Neural cell (in vitro differentiated cells): Measurements from ENCODE around the gene VARS1. TPM values are rescaled to one million over a fixed set of nuclear protein-coding genes. Genes with fewer than 3 reads are reported as not detected.

Source experiments
- polyA plus RNA-seq: library from polyadenylated mRNA; depleted of rRNA; stranded (reverse); fragments of >200 nt; gene quantifications from 2 replicates; pipeline ENCODE4 v1.2.3, GENCODE V29; 2014
- small RNA-seq, 3 experiments: library from RNA; depleted of rRNA; stranded (forward); fragments of <200 nt; gene quantifications; one replicate each; pipeline ENCODE3, GENCODE V24; 2012

The VARS1 gene
- polyA plus RNA-seq, 1 donor from 2014 or later: 40.9 TPM

Small RNA genes lying within 50 kb of the gene (small RNA-seq; reads per million reads assigned to genes)
- 0 reads per million in 3 experiments for gene MSH5-SAPCD1
- 0 to 1.2 (median 0) reads per million in 3 experiments for gene RF00019
- gene RNU6-850P: 0 reads per million in 3 experiments
- 0 reads per million in 3 experiments for gene SAPCD1
- gene SNORD48: 6.5 to 15.3 (median 10.7) reads per million in 3 experiments
- 0 reads per million in 3 experiments for gene SNORD52

Other genes starting within 250 kb of the VARS1 start
- gene ATP6V1G2, start 249.1 kb downstream of the VARS1 start, polyA plus RNA-seq: 56.7 and 76.7 TPM in 2 replicates
- gene NFKBIL1, start 248.1 kb downstream of the VARS1 start, polyA plus RNA-seq: 88.7 and 92.8 TPM in 2 replicates
- 0.56 TPM in 1 of 2 replicates, not detected in the other for gene LTA, start 223.5 kb downstream of the VARS1 start, polyA plus RNA-seq
- gene TNF, start 220.2 kb downstream of the VARS1 start, polyA plus RNA-seq: not detected in 2 replicates
- gene LTB, start 213.3 kb downstream of the VARS1 start, polyA plus RNA-seq: not detected in 2 replicates
- not detected in 2 replicates for gene LST1, start 209.5 kb downstream of the VARS1 start, polyA plus RNA-seq
- not detected in 2 replicates for gene NCR3, start 202.7 kb downstream of the VARS1 start, polyA plus RNA-seq
- not detected in 2 replicates for gene AIF1, start 180.5 kb downstream of the VARS1 start, polyA plus RNA-seq
- 39.9 and 51.0 TPM in 2 replicates for gene PRRC2A, start 175.0 kb downstream of the VARS1 start, polyA plus RNA-seq
- 203 and 204 TPM in 2 replicates for gene BAG6, start 143.1 kb downstream of the VARS1 start, polyA plus RNA-seq
- 1.3 and 4.4 TPM in 2 replicates for gene APOM, start 139.9 kb downstream of the VARS1 start, polyA plus RNA-seq
- 17.2 and 24.3 TPM in 2 replicates for gene C6orf47, start 135.0 kb downstream of the VARS1 start, polyA plus RNA-seq
- 18.4 and 21.9 TPM in 2 replicates for gene GPANK1, start 130.8 kb downstream of the VARS1 start, polyA plus RNA-seq
- 130 and 135 TPM in 2 replicates for gene CSNK2B, start 129.7 kb downstream of the VARS1 start, polyA plus RNA-seq
- 4.0 and 7.7 TPM in 2 replicates for gene LY6G5B, start 125.8 kb downstream of the VARS1 start, polyA plus RNA-seq
- gene LY6G5C, start 114.7 kb downstream of the VARS1 start, polyA plus RNA-seq: 13.4 and 26.6 TPM in 2 replicates
- 130 and 154 TPM in 2 replicates for gene ABHD16A, start 92.4 kb downstream of the VARS1 start, polyA plus RNA-seq
- not detected in 2 replicates for gene LY6G6F, start 88.9 kb downstream of the VARS1 start, polyA plus RNA-seq
- not detected in 2 replicates for gene LY6G6D, start 80.4 kb downstream of the VARS1 start, polyA plus RNA-seq
- gene LY6G6C, start 74.0 kb downstream of the VARS1 start, polyA plus RNA-seq: 0.78 and 0.88 TPM in 2 replicates
- not detected in 2 replicates for gene MPIG6B, start 72.4 kb downstream of the VARS1 start, polyA plus RNA-seq
- gene DDAH2, start 66.5 kb downstream of the VARS1 start, polyA plus RNA-seq: 386 and 410 TPM in 2 replicates
- gene CLIC1, start 59.2 kb downstream of the VARS1 start, polyA plus RNA-seq: 5.5 and 5.7 TPM in 2 replicates
- gene MSH5, start 55.7 kb downstream of the VARS1 start, polyA plus RNA-seq: 5.1 and 7.8 TPM in 2 replicates
- gene SAPCD1, start 33.1 kb downstream of the VARS1 start, polyA plus RNA-seq: 1.3 TPM in 1 of 2 replicates, not detected in the other
- gene VWA7, start 18.4 kb downstream of the VARS1 start, polyA plus RNA-seq: 5.3 and 5.7 TPM in 2 replicates
- gene LSM2, start 11.2 kb upstream of the VARS1 start, polyA plus RNA-seq: 68.5 and 87.6 TPM in 2 replicates
- 1.6 and 2.6 TPM in 2 replicates for gene HSPA1L, start 19.5 kb upstream of the VARS1 start, polyA plus RNA-seq
- 50.9 and 54.5 TPM in 2 replicates for gene HSPA1A, start 19.8 kb upstream of the VARS1 start, polyA plus RNA-seq
- 120 and 128 TPM in 2 replicates for gene HSPA1B, start 32.0 kb upstream of the VARS1 start, polyA plus RNA-seq
- 40.9 and 47.0 TPM in 2 replicates for gene NEU1, start 67.1 kb upstream of the VARS1 start, polyA plus RNA-seq
- gene SLC44A4, start 83.2 kb upstream of the VARS1 start, polyA plus RNA-seq: 0.09 and 0.46 TPM in 2 replicates
- 102 and 121 TPM in 2 replicates for gene EHMT2, start 101.9 kb upstream of the VARS1 start, polyA plus RNA-seq
- gene ZBTB12, start 106.3 kb upstream of the VARS1 start, polyA plus RNA-seq: 19.2 and 21.4 TPM in 2 replicates
- 1.2 and 1.5 TPM in 2 replicates for gene C2, start 132.0 kb upstream of the VARS1 start, polyA plus RNA-seq
- 0.97 TPM in 1 of 2 replicates, not detected in the other for gene CFB, start 150.3 kb upstream of the VARS1 start, polyA plus RNA-seq
- 103 and 117 TPM in 2 replicates for gene NELFE, start 163.2 kb upstream of the VARS1 start, polyA plus RNA-seq
- 48.2 and 51.7 TPM in 2 replicates for gene SKIC2, start 163.4 kb upstream of the VARS1 start, polyA plus RNA-seq
- gene DXO, start 176.4 kb upstream of the VARS1 start, polyA plus RNA-seq: 20.0 and 29.2 TPM in 2 replicates
- 4.4 and 7.2 TPM in 2 replicates for gene C4A, start 186.3 kb upstream of the VARS1 start, polyA plus RNA-seq
- gene C4B, start 219.0 kb upstream of the VARS1 start, polyA plus RNA-seq: 4.4 and 4.6 TPM in 2 replicates
- 1.9 and 4.5 TPM in 2 replicates for gene CYP21A2, start 242.7 kb upstream of the VARS1 start, polyA plus RNA-seq